A549 (cell line): ENCODE data around the gene TRPM5. TPM values are rescaled to one million over a fixed set of nuclear protein-coding genes. Genes with fewer than 3 reads are reported as not detected.

Experiments
- ATAC-seq, 2 experiments: fragments of 200-7000 bp in 1 of 2; fragments of >200 bp in 1 of 2; cut with Nextera tagmentation in 1 of 2; cut with Tn5 transposase in 1 of 2; 3 replicates each; pipeline versions ENCODE4 v1.8.0 to v1.9.1; 2018 to 2020; ENCODE audit warnings: mild to moderate bottlenecking in 1 of 2, moderate library complexity in 1 of 2
- CTCF ChIA-PET: fragments of 300-600 bp; sonication (Branson Sonifier 250); formaldehyde crosslinking; extraction: SDS; loops from one replicate; lab custom pipeline; 2021; ENCODE audit warnings: antibody characterized with exemption, inconsistent platforms; lab: Yijun Ruan, JAX
- POLR2A ChIA-PET: fragments of 350-600 bp; formaldehyde crosslinking; extraction: SDS; loops from one replicate; lab custom pipeline; 2021; ENCODE audit warnings: antibody characterized with exemption, inconsistent platforms; lab: Yijun Ruan, JAX
- DNase-seq, 2 experiments: peaks; one replicate each; pipeline versions ENCODE4 v3.0.0 to v3.0.0-alpha.2; 2011 to 2016; ENCODE audit warnings: low read depth in 1 of 2, low spot score in 1 of 2
- FAIRE-seq: peaks from 2 replicates; lab custom pipeline; 2011; peaks lifted over from hg19 to GRCh38; lab: Jason Lieb, UNC
- H3K27ac ChIP-seq, 2 experiments: fragments of >200 bp; sonication (Bioruptor Twin); formaldehyde crosslinking; 3 replicates each; pipeline ENCODE4 v1.5.1; 2016 to 2017
- H3K4me1 ChIP-seq: fragments of >200 bp; sonication (Bioruptor Twin); formaldehyde crosslinking; 3 replicates; pipeline ENCODE4 v1.6.1; 2016
- H3K4me2 ChIP-seq: fragments of >200 bp; sonication (Bioruptor Twin); formaldehyde crosslinking; 3 replicates; pipeline ENCODE4 v1.6.1; 2016
- H3K4me3 ChIP-seq: fragments of >200 bp; sonication (Bioruptor Twin); formaldehyde crosslinking; 3 replicates; pipeline ENCODE4 v1.5.1; 2016
- H3K9me3 ChIP-seq: fragments of >200 bp; sonication (Bioruptor Twin); formaldehyde crosslinking; 3 replicates; pipeline ENCODE4 v1.6.1; 2016
- CBX2 ChIP-seq: fragments of 200-600 bp; sonication (generic); IDR thresholded peaks from 2 replicates; pipeline ENCODE4 v1.6.1; 2016; ENCODE audit warnings: low read depth, mild to moderate bottlenecking, borderline replicate concordance
- ELK1 ChIP-seq: fragments of 150-350 bp; IDR thresholded peaks from 2 replicates; pipeline ENCODE4 v1.6.1; 2014; ENCODE audit warnings: low read depth, mild to moderate bottlenecking, low read length
- FOSL2 ChIP-seq, 2 experiments: fragments of 450-650 bp in 1 of 2; fragments of >200 bp in 1 of 2; sonication (Bioruptor Twin) in 1 of 2; formaldehyde crosslinking; IDR thresholded peaks; 2 replicates each; pipeline versions ENCODE4 v1.5.0 to v1.6.1; 2016 to 2020; ENCODE audit warnings: mild to moderate bottlenecking in 1 of 2, moderate library complexity in 1 of 2
- HDAC2 ChIP-seq: fragments of 200-600 bp; sonication (generic); IDR thresholded peaks from 2 replicates; pipeline ENCODE4 v1.6.1; 2016
- HEYL ChIP-seq: fragments of 250-450 bp; sonication (Bioruptor Pico); IDR thresholded peaks from 2 replicates; pipeline ENCODE4 v1.8.0; 2021; ENCODE audit warnings: mild to moderate bottlenecking, moderate library complexity
- HOXA7 ChIP-seq: fragments of 250-450 bp; sonication (Bioruptor Pico); IDR thresholded peaks from 2 replicates; pipeline ENCODE4 v1.5.0; 2020; ENCODE audit warnings: mild to moderate bottlenecking, moderate library complexity
- HOXB5 ChIP-seq: fragments of 250-450 bp; sonication (Bioruptor Pico); IDR thresholded peaks from 2 replicates; pipeline ENCODE4 v1.5.0; 2020; ENCODE audit warnings: mild to moderate bottlenecking, moderate library complexity
- JUN ChIP-seq, 2 experiments: fragments of >200 bp; sonication (Bioruptor Twin); formaldehyde crosslinking; IDR thresholded peaks; 2 replicates in 1 of 2; 3 replicates in 1 of 2; pipeline ENCODE4 v1.6.1; 2016 to 2017
- KDM5A ChIP-seq: fragments of 200-600 bp; sonication (generic); IDR thresholded peaks from 2 replicates; pipeline ENCODE4 v1.6.1; 2016; ENCODE audit warnings: antibody characterized with exemption, mild to moderate bottlenecking
- MAZ ChIP-seq: fragments of 150-350 bp; IDR thresholded peaks from 2 replicates; pipeline ENCODE4 v1.6.1; 2014; ENCODE audit warnings: antibody characterized with exemption, low read depth, low read length, borderline replicate concordance
- NR3C1 ChIP-seq: fragments of >200 bp; sonication (Bioruptor Twin); formaldehyde crosslinking; IDR thresholded peaks from 3 replicates; pipeline ENCODE4 v1.6.1; 2017
- POLR2A ChIP-seq: IDR thresholded peaks from 2 replicates; pipeline ENCODE4 v1.6.1; 2012; ENCODE audit warnings: mild to moderate bottlenecking, low read length
- RCOR1 ChIP-seq: fragments of 150-350 bp; IDR thresholded peaks from 2 replicates; pipeline ENCODE4 v1.6.1; 2014; ENCODE audit warnings: antibody characterized with exemption, low read length, low read depth
- RNF2 ChIP-seq: fragments of 200-600 bp; sonication (generic); IDR thresholded peaks from 2 replicates; pipeline ENCODE4 v1.6.1; 2016; ENCODE audit warnings: low read depth, mild to moderate bottlenecking, antibody characterized with exemption, moderate library complexity, borderline replicate concordance
- SMC3 ChIP-seq: fragments of >200 bp; sonication (Bioruptor Twin); formaldehyde crosslinking; IDR thresholded peaks from 3 replicates; pipeline ENCODE4 v1.6.1; 2018; ENCODE audit warnings: inconsistent platforms
- TFCP2L1 ChIP-seq: fragments of 250-450 bp; sonication (Bioruptor Pico); IDR thresholded peaks from 2 replicates; pipeline ENCODE4 v1.5.0; 2021; ENCODE audit warnings: mild to moderate bottlenecking
- ZFP36 ChIP-seq: fragments of 450-650 bp; IDR thresholded peaks from 2 replicates; pipeline ENCODE4 v1.6.1; 2014; ENCODE audit warnings: borderline replicate concordance; ENCODE audit not compliant: partially characterized antibody
- WGBS: methylation state at CpG from one replicate; pipeline ENCODE4 v1.1.6; 2017; ENCODE audit errors: missing lambda C conversion rate; 5-methylcytosine and 5-hydroxymethylcytosine counted together
- polyA plus RNA-seq, 4 experiments: library from polyadenylated mRNA; depleted of rRNA in 3 of 4; stranded (reverse); fragments of >200 nt; fragmentation: RNase III in 1 of 4; extraction: RNeasy Plus Mini Kit Qiagen cat#74134 plus additional on column Dnase treatment in 1 of 4; gene quantifications; 2 replicates in 3 of 4; 3 replicates in 1 of 4; pipeline ENCODE4 v1.2.3, GENCODE V29; 2011 to 2017
- TF ChIP-seq, protein P1 (sequence below): fragments of 250-450 bp; sonication (Bioruptor Pico); IDR thresholded peaks from 2 replicates; pipeline ENCODE4 v1.5.0; 2020; ENCODE audit warnings: low read depth, mild to moderate bottlenecking, moderate library complexity
- TF ChIP-seq, protein P2 (sequence below): fragments of >200 bp; sonication (Bioruptor Twin); formaldehyde crosslinking; IDR thresholded peaks from 3 replicates; pipeline ENCODE4 v1.5.1; 2016

The TRPM5 gene
- polyA plus RNA-seq, 2 of the 4 experiments (the other 2 are of a cell fraction), result not detected

DNA sequence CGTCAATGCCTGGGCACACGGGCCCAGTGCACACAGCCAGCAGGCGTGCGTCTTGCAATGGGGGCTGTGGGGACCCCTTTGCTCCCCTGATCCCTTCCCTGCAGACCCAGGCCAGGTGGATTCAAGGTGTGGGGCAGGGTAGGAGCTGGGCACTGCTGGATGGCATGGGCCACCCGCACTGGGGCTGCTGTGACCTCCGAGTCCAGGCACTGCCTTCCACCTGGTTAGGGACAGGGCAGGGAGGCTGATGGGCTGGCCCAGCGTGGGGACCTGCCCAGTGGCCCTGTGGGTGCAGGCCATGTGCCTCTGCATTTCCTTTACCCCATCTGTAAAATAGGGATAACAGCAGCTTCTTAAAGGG lies 23.4 kb upstream of the TRPM5 start:
- TF ChIP-seq SMC3 (no peak), HDAC2 (no peak), HEYL (no peak), ZFP36 (no peak), POLR2A (no peak), HOXA7 (CRISPR knock-in tag) (no peak), RCOR1 (no peak), NR3C1 (no peak), CBX2 (no peak), JUN (IDR thresholded peaks at IDR 0.05) (no peak), HOXB5 (no peak), TFCP2L1 (CRISPR knock-in tag) (no peak)
- TF ChIP-seq, protein P1, sequence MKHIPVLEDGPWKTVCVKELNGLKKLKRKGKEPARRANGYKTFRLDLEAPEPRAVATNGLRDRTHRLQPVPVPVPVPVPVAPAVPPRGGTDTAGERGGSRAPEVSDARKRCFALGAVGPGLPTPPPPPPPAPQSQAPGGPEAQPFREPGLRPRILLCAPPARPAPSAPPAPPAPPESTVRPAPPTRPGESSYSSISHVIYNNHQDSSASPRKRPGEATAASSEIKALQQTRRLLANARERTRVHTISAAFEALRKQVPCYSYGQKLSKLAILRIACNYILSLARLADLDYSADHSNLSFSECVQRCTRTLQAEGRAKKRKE (CRISPR knock-in tag), result no peak
- CTCF ChIA-PET, result interaction anchor here (1.0 to 5.3 kb wide), 2 partner anchors 64 to 163 kb away, joined by 3 to 31 read pairs; no protein-coding TSS in a partner anchor
- Histone ChIP-seq H3K27ac (no peak overlapping the region), H3K9me3 (no peaks in the 10 kb centered on the region), H3K4me1 (no peaks in the 10 kb centered on the region), H3K4me2 (no peak overlapping the region), H3K4me3 (no peak overlapping the region)
- ATAC-seq (no peak), FAIRE-seq (no peak), DNase-seq (no peak)
- POLR2A ChIA-PET, result no interaction called here
- 70% methylated on average over 2 of the region's 7 CpGs for WGBS

GRCh38 chr11:2466869-2467694 lies 22.8 kb upstream of the TRPM5 start:
- H3K4me1 ChIP-seq, result no peaks in the 10 kb centered on the region
- no peak overlapping the region for H3K4me3 ChIP-seq
- CTCF ChIA-PET, result interaction anchor here (0.7 to 5.3 kb wide), 4 partner anchors 19 to 162 kb away, joined by 3 to 31 read pairs (median 6); no protein-coding TSS in a partner anchor
- TF ChIP-seq MAZ, result no peak
- TF ChIP-seq JUN (IDR thresholded peaks at IDR 0.05), result no peak
- TF ChIP-seq HEYL, result no peak
- no peak for TF ChIP-seq HDAC2
- TF ChIP-seq, protein P2, sequence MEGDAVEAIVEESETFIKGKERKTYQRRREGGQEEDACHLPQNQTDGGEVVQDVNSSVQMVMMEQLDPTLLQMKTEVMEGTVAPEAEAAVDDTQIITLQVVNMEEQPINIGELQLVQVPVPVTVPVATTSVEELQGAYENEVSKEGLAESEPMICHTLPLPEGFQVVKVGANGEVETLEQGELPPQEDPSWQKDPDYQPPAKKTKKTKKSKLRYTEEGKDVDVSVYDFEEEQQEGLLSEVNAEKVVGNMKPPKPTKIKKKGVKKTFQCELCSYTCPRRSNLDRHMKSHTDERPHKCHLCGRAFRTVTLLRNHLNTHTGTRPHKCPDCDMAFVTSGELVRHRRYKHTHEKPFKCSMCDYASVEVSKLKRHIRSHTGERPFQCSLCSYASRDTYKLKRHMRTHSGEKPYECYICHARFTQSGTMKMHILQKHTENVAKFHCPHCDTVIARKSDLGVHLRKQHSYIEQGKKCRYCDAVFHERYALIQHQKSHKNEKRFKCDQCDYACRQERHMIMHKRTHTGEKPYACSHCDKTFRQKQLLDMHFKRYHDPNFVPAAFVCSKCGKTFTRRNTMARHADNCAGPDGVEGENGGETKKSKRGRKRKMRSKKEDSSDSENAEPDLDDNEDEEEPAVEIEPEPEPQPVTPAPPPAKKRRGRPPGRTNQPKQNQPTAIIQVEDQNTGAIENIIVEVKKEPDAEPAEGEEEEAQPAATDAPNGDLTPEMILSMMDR, result no peak
- TF ChIP-seq TFCP2L1 (CRISPR knock-in tag), result no peak
- TF ChIP-seq RNF2, result no peak
- no peak for TF ChIP-seq FOSL2 (IDR thresholded peaks at IDR 0.05)
- TF ChIP-seq FOSL2 (CRISPR knock-in tag; IDR thresholded peaks at IDR 0.05), result no peak
- TF ChIP-seq KDM5A, result no peak
- no peak for TF ChIP-seq ELK1
- TF ChIP-seq, all 56 proteins: peak for 0
- 45% methylated on average over 11 of the region's 16 CpGs for WGBS
- no peak overlapping the region for H3K4me2 ChIP-seq
- FAIRE-seq (no peak), DNase-seq (no peak), ATAC-seq (no peak)
- POLR2A ChIA-PET, result no interaction called here
- no peak overlapping the region for H3K27ac ChIP-seq
- H3K9me3 ChIP-seq, result no peaks in the 10 kb centered on the region
